ENCODE measurements around the gene INPP5J.

GRCh38 chr22:31126128-31126868, 3.5 kb downstream of the INPP5J start:
- TF ChIP-seq CTCF (IDR thresholded peaks at IDR 0.05) (no peak), POLR2A (IDR thresholded peaks at IDR 0.05) (no peak), EP300 (IDR thresholded peaks at IDR 0.05) (no peak)

All from tibial nerve (tissue), 4 donors.